Muscle layer of duodenum (tissue), 2 donors: ENCODE results near the gene METTL13.

Experiments used
- H3K27ac ChIP-seq: one replicate; pipeline ENCODE4 v1.7.0; 2013; ENCODE audit warnings: mild to moderate bottlenecking, low read length
- H3K27me3 ChIP-seq: one replicate; pipeline ENCODE4 v1.7.0; 2013; ENCODE audit warnings: low read depth, mild to moderate bottlenecking, control low read depth, low read length
- H3K36me3 ChIP-seq, 2 donors: one replicate each; pipeline ENCODE4 v1.7.0; 2013; ENCODE audit warnings: low read length in 2 of 2, control low read depth in 1 of 2, mild to moderate bottlenecking in 1 of 2; ENCODE audit not compliant: insufficient read depth in 2 of 2, control insufficient read depth in 1 of 2
- H3K4me1 ChIP-seq, 2 donors: one replicate each; pipeline ENCODE4 v1.7.0; 2013; ENCODE audit warnings: low read length in 2 of 2, mild to moderate bottlenecking in 2 of 2, control low read depth in 1 of 2, moderate library complexity in 1 of 2; ENCODE audit not compliant: insufficient read depth in 2 of 2, control insufficient read depth in 1 of 2
- H3K4me3 ChIP-seq, 2 donors: one replicate each; pipeline ENCODE4 v1.7.0; 2013; ENCODE audit warnings: low read length in 2 of 2, low read depth in 1 of 2, mild to moderate bottlenecking in 1 of 2
- H3K9me3 ChIP-seq, 2 donors: one replicate each; pipeline ENCODE4 v1.7.0; 2013; ENCODE audit warnings: low read length in 2 of 2, control low read depth in 1 of 2, mild to moderate bottlenecking in 1 of 2; ENCODE audit not compliant: control insufficient read depth in 1 of 2
- donor health status: healthy.

The METTL13 gene, protein sequence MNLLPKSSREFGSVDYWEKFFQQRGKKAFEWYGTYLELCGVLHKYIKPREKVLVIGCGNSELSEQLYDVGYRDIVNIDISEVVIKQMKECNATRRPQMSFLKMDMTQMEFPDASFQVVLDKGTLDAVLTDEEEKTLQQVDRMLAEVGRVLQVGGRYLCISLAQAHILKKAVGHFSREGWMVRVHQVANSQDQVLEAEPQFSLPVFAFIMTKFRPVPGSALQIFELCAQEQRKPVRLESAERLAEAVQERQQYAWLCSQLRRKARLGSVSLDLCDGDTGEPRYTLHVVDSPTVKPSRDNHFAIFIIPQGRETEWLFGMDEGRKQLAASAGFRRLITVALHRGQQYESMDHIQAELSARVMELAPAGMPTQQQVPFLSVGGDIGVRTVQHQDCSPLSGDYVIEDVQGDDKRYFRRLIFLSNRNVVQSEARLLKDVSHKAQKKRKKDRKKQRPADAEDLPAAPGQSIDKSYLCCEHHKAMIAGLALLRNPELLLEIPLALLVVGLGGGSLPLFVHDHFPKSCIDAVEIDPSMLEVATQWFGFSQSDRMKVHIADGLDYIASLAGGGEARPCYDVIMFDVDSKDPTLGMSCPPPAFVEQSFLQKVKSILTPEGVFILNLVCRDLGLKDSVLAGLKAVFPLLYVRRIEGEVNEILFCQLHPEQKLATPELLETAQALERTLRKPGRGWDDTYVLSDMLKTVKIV

DNA sequence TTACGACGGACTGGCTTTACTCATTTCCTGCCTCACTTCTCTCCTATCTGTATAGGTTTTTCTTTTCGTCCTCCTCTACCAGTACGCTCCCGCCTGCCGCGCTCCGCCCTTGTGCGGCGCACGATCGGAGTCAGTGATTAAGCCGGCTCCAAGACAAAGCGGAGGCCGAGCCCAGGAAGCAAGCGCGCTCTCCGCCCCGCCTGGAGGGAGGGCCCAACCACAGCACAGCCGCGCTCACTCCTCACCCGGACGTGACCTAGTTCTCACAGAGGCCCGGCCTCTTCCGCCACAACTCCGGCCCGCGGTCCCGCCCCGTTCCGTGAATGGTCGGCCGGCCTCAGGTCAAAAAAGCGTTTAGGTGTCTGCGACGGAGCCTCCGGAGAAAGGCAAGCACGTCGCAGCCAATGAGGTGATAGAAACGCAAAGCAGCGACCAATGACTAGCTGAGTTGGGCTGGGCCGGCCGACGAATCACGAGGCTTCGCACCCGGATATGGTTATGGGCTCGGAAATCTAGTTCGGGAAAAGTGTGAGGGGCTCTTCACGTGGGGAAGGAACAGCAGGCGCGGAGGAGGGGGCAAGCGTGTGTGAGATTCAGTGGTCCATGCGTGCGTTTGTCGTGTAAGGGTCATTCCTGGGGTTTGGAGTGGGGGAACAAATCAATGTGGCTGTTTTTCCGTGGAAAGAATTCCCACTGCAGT lies at the start of gene METTL13:
METTL13 (plus strand) TSS at position 485 of the 700 bp plus-strand sequence. CDS start 308 bp downstream, outside the sequence.
- Histone ChIP-seq H3K36me3 (peaks cover 12 to 21% of the 10 kb centered on the region in 2 donors), H3K27me3 (no peaks in the 10 kb centered on the region), H3K27ac (peak within 1 kb of the TSS; percentile 93), H3K4me3 (peak within 1 kb of the TSS; percentile 71 to 99), H3K9me3 (no peaks in the 10 kb centered on the region), H3K4me1 (peaks cover 9 to 33% of the 10 kb centered on the region in 2 donors)

DNA sequence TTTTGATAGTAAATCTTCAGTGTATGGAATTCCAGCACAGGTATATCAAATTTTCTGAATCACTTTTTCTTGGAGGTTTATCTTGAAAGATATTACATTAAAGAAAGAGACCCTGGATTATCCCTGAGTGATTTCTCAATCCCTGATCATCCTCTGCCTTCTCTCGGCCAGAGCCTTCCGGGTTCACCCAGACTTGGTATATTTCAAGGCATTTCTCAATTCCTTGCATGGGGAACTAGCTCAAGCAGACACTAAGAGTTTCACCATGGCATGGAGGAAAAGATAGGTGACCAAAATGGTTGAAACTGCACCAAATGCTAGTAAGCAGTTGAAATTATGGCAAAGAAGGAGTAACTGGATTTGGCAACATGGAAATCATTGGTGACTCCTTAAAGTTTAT lies 45.3 kb upstream of the METTL13 start:
- peaks cover 15 to 19% of the 10 kb centered on the region in 2 donors for H3K36me3 ChIP-seq
- H3K4me3 ChIP-seq = no peak overlapping the region
- no peak overlapping the region for H3K27ac ChIP-seq
- no peaks in the 10 kb centered on the region for H3K9me3 ChIP-seq
- no peaks in the 10 kb centered on the region for H3K27me3 ChIP-seq
- peaks cover 8 to 19% of the 10 kb centered on the region in 2 donors for H3K4me1 ChIP-seq

DNA sequence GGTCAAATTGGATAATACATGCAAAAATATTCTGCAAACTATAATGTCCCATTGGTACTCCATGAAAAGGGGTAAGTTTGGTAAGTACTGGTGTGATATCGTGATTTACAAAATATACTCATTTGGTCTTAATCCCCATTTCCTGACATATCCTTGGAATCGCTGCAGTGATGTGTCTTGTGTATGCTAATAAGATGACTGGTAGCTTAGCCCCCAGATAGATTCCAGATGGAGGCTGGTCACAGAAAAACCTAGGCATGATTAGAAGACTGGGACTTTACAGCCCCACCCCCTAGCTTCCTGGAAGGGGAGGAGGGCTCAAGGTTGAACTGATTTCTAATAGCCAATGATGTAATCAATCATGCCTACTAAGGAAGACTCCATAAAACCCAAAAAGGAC lies 42.5 kb upstream of the METTL13 start:
- no peak overlapping the region for H3K27ac ChIP-seq
- H3K9me3 ChIP-seq = no peaks in the 10 kb centered on the region
- no peak overlapping the region for H3K4me3 ChIP-seq
- no peaks in the 10 kb centered on the region for H3K27me3 ChIP-seq
- peaks cover 14 to 23% of the 10 kb centered on the region in 2 donors for H3K4me1 ChIP-seq
- H3K36me3 ChIP-seq = peaks cover 15 to 24% of the 10 kb centered on the region in 2 donors

DNA sequence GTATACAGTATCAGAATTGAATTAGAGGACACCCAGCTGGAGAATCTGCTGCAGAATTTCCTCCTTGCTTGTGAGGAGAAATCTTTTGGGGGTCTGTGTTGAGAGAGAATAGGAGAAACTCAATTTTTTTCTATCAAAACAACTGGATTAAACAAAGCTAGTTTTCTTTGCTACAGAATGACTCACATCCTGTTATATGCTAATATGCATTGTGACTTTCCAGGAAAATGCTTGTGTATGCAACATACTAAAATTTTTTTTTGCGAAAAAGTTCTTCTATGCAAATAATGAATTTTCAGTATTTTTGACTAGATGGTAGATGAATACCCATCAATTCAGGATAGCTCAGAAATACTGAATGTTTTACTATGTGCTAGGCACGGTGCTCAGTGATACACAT lies 41.8 kb upstream of the METTL13 start:
- Histone ChIP-seq H3K9me3 (no peaks in the 10 kb centered on the region), H3K36me3 (peaks cover 15 to 23% of the 10 kb centered on the region in 2 donors), H3K27me3 (no peaks in the 10 kb centered on the region), H3K4me3 (no peak overlapping the region), H3K4me1 (peaks cover 15 to 23% of the 10 kb centered on the region in 2 donors), H3K27ac (no peak overlapping the region)

- H3K9me3 ChIP-seq = no peaks in the 10 kb centered on the region
- H3K36me3 ChIP-seq = peaks cover 13 to 23% of the 10 kb centered on the region in 2 donors
- peak overlapping the region; percentile 97 for H3K4me3 ChIP-seq
- H3K27me3 ChIP-seq = no peaks in the 10 kb centered on the region
- H3K27ac ChIP-seq = peak overlapping the region; percentile 100
- peaks cover 15 to 23% of the 10 kb centered on the region in 2 donors for H3K4me1 ChIP-seq
These were observed 41.0 kb upstream of the METTL13 start for GRCh38 chr1:171740356-171740863.

DNA sequence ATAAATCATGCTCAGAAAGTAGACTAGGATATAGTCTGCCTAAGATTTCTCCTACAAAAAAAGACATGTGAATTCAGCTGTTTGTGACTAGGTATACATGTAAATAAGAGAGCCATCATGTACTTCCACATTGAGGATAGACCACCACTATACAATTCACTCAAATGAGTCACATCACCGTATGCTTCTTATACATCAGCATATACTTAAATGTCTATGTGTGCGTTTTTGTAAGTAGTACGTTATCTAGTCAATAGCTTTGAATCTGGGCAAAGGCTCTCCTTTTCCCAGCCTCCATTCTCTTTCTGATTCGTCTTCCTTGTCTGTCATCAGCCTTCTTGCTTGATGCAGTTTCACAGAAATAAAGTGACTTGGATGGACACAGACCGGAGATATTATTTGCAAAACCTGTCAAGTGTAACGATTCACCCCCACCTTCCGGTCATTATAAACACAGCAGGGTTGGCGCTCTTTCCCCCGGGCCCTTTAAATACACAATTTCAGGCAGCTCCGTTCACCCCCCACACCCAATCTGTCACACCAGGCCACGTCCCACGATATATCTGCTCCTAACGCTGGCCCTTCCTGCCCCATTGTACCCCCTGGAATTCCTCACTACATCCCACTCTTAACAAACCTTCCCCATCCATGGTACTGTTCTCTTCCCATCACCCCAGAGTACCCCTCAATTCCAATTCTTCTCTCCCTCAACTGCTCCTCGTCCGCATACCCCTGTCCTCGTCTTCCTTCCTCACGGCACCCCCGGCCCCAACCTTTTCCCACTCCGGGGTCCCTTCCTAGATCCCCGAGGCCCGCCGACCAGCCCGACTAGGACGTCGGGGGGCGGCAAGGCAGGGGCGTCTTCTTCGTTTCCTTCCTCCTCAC lies 40.2 kb upstream of the METTL13 start:
- Histone ChIP-seq H3K27me3 (no peaks in the 10 kb centered on the region), H3K9me3 (no peaks in the 10 kb centered on the region), H3K36me3 (peaks cover 10 to 19% of the 10 kb centered on the region in 2 donors), H3K4me1 (peaks cover 15 to 23% of the 10 kb centered on the region in 2 donors), H3K4me3 (peak overlapping the region; percentile 97), H3K27ac (peak overlapping the region; percentile 100)

DNA sequence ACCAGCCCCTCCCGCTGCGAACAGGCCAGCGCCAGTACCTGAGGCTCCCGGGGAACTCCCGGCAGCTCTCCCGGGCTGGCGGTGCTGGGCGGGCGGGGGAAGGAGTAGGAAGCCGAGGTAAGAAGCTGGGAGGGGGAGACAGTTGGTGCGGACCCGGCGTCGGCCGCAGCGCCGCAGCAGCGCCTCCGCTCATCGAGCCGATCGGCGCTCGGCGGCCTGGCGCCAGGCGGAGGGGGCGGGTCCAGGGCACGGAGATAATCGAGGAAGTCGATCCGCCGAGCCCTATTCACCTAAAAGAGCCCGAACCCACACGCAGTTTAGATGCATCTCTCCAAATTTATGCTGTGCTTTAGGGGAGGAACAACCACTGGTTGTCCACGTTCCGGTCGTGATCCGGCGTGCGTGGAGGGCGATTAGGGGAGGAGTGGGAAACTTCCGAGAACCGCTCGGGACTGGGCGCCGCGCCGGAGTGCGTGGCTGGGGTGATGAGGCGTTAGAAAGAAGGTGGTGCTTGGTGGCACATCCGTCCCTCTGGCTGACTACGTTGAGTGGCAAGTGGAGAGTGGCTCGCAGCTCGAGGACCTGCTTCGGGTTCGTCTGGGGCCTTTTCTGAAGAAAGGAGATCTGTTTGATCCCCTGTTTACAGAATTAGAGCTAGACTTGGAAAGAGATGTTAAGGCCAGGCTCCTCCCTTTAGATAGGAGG lies 39.4 kb upstream of the METTL13 start, which contains the start of gene VAMP4:
VAMP4 (minus strand) TSS at position 194 of the 705 bp plus-strand sequence. CDS start 3,651 bp downstream, outside the sequence.
- peak within 1 kb of the TSS; percentile 97 for H3K4me3 ChIP-seq
- no peaks in the 10 kb centered on the region for H3K27me3 ChIP-seq
- peaks cover 7 to 11% of the 10 kb centered on the region in 2 donors for H3K36me3 ChIP-seq
- peak within 1 kb of the TSS; percentile 100 for H3K27ac ChIP-seq
- H3K9me3 ChIP-seq = no peaks in the 10 kb centered on the region
- H3K4me1 ChIP-seq = peaks cover 15 to 23% of the 10 kb centered on the region in 2 donors

DNA sequence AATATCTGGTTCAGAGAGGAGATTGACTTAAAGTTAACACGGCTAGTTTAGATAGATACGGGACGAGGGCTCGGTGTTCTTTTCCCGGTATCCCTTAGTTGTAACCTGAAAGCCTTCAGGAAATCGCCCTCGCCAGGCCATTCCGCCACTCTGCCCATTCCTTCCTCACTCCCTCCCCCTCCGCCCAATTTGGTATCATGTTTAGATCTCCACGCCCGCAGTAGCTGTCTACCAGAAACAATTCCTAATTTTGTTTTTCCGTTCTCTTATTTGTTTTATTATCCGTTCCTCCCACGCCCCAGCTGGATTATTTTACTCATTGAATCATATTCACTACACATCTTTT lies 38.9 kb upstream of the METTL13 start:
- Histone ChIP-seq H3K4me1 (peaks cover 15 to 23% of the 10 kb centered on the region in 2 donors), H3K27me3 (no peaks in the 10 kb centered on the region), H3K27ac (peak overlapping the region; percentile 100), H3K36me3 (peaks cover 2 to 10% of the 10 kb centered on the region in 2 donors), H3K9me3 (no peaks in the 10 kb centered on the region), H3K4me3 (peak overlapping the region; percentile 97)

DNA sequence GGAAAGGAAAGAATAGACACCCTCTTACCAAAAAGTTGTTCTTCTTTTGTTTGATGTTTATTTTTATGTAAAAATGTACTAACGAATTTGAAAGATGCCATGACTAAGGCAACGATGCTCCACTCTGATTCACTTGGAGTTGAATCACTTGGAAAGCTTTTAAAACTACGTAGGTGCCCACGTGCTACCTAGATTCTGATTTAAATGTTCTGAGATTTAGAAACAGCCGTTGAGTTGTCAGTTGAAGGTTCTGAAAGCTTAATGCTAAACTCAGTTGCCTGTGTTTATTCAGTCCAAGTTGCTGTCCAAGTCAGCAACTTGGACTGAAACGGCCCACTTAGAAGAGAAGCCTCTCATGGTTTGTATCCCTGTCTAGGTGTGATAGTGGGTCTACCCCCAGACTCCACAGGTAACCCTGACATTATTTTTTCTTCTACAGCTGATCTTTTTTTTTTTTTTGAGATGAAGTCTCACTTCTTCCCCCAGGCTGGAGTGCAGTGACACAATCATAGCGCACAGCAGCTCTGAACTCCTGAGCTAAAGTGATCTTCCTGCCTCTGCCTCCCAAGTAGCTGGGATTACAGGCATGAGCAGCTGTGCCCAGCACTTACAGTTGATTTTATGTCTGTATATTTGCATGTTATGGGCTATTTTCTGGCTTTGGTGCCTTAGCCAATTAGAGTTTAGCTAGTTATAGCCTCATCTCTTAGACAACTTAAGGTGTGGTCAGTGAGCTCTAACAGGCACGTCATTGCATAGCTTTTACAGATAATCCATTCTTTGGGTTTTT lies 38.2 kb upstream of the METTL13 start:
- peaks cover 15 to 23% of the 10 kb centered on the region in 2 donors for H3K4me1 ChIP-seq
- peak overlapping the region; percentile 97 for H3K4me3 ChIP-seq
- no peaks in the 10 kb centered on the region for H3K9me3 ChIP-seq
- no peaks in the 10 kb centered on the region for H3K27me3 ChIP-seq
- H3K27ac ChIP-seq = peak overlapping the region; percentile 100
- peaks cover 0 to 10% of the 10 kb centered on the region in 2 donors for H3K36me3 ChIP-seq
